GM21576 (cell line): ENCODE data around the gene EDN1.

Experiments used
- ATAC-seq: cut with Tn5 transposase; IDR thresholded peaks from one replicate; pipeline ENCODE4 v1.9.1; 2021; ENCODE audit warnings: mild to moderate bottlenecking, moderate library complexity; ENCODE audit not compliant: unreplicated experiment

EDN1 gene

DNA sequence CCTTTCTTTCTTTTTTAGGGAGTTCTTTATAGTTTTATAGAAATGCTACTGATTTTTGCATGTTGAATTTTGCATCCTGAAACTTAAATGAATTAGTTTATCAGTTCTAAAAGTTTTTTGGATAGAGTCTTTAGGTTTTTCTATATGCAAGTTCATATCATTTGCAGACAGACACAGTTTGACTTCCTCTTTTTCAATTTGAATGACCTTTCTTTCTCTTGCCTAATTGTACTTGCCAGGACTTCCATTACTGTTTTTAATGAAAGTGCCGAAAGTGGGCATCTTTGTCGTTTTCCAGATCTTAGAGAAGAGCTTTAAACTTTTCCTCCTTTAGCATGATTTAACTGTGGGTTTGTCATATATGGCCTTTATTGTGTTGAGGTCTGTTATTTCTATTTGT lies 21.1 kb upstream of the EDN1 start:
- no peak for ATAC-seq

DNA sequence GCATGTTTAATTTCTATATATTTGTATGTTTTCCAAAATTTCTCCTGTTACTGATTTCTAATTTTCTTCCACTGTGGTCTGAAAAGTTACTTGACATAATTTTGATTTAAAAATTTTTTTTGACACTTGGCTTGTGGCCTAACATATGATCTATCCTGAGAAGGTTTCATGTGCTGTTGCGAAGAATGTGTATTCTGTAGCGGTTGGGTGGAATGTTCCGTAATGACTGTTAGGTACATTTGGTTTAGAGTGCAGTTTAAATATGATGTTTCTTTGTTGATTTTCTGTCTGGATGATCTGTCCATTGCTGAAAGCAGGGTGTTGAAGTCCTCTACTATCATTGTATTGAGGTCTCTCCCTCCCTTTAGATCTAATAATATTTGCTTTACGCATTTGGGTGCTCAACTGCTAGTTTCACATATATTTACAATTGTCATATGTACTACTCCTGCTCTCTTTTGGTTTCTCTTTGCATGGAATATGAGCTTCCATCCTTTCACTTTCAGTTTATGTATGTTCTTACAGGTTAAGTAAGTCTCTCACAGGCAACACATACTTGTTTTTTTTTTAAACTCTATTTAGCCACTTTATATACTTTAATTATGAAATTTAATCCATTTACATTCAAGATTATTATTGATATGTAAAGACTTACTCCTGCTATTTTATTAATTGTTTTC lies 19.5 kb upstream of the EDN1 start:
- no peak for ATAC-seq

DNA sequence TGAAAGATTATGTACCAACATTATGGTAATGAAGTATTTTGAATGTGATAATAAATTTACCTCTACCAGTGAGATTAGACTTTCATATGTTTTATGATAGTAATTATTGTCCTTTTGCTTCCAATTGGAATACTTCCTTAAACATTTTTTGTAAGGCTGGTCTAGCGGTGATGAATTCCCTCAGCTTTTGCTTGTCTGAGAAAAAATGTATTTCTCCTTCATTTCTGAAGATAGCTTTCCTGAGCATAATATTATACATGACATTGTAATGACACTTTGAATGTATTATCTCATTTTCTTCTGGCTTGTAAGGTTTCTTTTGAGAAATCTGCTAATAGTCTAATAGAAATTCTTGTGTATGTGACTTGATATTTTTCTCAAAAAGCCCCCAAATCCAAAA lies 18.6 kb upstream of the EDN1 start:
- no peak for ATAC-seq

DNA sequence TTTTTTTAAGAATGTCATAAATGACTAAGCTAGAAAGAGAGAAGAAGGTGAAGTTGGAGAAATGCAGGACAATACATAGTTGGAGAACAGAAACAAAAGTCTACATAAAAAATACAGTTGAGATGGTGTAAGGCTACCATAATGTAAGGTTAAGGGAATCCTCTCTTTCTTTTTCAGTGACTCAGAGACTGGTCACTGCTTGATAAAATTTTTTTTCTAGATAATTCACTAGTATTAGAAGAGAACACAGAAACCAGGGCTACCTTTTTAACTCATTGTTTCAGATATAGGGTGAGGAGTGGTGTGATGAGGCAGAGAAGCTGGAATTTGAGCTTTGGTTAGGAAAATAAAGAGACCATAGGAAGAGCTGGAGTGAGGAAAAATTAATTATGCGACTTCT lies 18.2 kb upstream of the EDN1 start:
- no peak for ATAC-seq

DNA sequence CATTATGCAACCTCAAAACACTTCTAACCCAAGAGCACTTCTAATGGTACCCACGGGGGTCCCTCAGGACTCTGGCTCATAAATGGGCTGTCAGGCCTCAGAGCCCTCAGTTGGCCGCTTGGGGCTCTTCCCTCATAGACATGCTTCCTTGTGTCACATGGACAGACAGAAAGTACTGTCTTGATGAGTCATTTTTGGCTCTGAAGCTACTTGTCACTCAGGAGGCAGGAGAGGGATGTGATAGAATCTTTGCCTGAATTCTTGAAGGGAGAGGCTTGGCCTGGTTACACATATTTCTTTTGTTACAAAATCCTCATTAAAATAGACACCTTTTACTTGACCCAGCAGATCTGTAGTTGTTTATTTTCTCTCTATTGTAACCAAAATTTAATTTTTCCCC lies 15.1 kb upstream of the EDN1 start:
- no peak for ATAC-seq

DNA sequence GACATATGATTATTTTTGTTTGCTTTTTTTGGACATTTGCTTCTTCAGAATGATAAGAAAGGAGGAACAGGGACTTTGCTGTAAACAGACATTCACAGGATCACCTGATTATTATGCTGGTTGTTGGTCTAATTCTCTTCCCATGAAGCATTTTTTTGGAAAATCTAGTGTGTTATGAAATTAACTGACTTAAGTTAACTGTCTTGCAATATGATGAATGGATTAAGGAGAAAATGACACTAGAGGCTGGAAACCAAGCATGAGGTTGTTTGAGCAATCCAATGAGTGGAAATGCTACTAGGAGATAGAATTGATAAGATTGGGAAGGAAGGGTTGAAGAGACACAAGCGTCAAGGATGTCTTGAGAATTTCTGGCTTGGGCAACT lies 13.2 kb upstream of the EDN1 start:
- ATAC-seq: no peak

DNA sequence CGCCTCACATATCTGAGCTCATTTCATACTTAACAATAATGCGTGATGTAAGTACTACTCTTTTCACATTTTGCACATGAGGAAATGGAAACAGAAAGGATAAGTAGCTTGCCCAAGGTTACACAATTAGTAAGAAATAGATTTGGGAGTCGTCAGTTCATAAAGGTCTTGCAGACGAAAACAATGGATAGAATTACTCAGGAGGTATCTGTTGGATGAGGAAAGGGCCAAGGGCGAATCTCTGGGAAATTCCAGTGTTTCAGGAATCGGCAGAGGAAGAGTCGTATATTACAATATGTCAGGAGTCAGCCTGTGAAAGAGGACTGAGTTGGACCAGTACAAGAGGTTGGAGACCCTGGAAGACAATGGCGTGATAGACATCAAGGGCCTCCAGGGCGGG lies 12.8 kb upstream of the EDN1 start:
- ATAC-seq: no peak

DNA sequence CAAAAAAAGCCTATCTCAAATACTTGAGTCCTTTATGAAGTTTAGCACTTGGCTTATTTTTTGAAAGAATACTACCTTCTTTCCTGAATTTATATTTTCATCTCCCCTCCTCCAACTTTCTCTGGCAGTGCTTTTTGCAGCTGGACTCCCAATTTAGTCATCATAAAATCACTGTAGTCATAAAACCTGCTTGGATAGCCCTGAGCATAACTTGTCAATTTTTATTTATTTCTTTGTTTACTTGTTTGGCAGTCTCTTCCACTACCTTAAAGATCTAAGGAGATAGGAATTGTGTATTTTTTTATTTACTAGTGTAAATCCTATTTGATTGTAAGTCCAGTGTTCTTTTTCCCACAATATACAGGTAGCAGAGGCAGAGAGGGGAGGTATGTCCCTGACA lies 11.2 kb upstream of the EDN1 start:
- no peak for ATAC-seq

DNA sequence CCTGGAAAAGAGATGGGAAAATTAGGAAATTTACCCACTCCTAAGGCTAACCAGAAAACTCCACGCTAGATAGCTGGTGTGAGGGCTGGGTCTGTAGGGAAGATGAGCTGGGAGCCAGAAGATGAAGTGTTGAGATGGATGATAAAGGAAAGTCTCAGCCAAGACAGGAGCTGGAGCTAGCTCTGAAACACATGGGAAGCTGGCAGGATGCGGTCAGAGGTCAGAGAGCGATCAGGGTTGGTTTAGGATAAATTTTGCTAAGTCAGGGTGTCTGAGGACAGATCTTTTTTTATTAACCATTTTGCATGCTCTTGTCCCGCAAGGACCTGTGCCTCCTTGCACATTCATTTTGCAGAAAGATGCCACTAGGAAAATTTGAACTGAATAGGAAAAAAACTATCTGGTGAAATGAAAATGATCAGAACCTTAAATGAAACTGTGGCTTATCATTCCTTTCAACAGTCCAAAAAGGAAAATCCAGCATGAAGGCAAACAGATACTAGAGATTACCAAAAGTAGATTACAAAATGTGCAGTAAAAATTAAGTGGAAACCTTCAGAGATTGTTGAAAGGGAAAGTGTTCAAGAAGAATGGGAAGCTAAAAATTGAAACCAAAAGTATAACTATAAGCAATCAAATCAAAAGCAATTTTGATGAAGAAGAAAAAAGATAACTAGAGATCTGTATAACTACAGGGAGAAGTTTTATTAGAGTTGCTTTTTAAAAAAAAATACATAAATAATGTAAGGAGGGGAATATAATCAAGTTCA lies 10.7 kb upstream of the EDN1 start:
- no peak for ATAC-seq

GRCh38 chr6:12280458-12280857 lies 9.7 kb upstream of the EDN1 start:
- ATAC-seq: no peak

- ATAC-seq: no peak
Measured at GRCh38 chr6:12280902-12281301, 9.3 kb upstream of the EDN1 start.

GRCh38 chr6:12283904-12284303 lies 6.3 kb upstream of the EDN1 start:
- ATAC-seq: no peak

DNA sequence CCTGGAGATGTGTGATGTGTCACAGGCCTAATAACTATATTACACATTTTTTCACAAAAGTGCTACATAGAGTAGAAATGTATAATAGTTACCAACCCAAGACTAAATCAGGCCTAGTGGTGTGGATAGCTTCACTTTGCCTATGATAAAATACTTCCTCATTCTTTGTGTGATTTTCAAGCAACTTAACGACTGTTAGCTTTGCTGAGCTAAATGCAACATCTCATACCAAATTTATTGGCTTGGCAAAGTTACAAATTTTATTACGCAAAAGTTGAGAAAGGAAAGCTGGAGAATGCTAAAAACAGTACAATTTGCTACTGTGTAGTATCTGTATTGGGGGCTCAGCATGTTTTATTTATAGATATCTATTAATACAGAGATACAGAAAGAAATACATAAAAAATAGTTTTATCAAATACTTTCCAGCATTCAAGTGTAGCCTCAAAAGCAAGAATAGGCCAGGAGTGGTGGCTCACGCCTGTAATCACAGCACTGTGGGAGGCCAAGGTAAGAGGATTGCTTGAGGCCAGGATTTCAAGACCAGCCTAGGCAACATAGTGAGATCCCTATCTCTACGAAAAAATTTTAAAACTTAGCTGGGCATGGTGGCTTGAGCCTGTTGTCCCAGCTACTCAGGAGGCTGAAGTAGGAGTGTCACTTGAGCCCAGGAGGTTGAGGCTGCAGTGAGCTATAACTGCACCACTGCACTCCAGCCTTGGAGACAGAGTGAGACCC lies 3.6 kb upstream of the EDN1 start:
- no peak for ATAC-seq

- ATAC-seq: no peak
Measured at GRCh38 chr6:12288211-12288618, 1.9 kb upstream of the EDN1 start.

- no peak for ATAC-seq
Measured at GRCh38 chr6:12288914-12289313, 1.2 kb upstream of the EDN1 start.

GRCh38 chr6:12289365-12289919 lies 719 bp upstream of the EDN1 start:
- peak; percentile 36 for ATAC-seq

DNA sequence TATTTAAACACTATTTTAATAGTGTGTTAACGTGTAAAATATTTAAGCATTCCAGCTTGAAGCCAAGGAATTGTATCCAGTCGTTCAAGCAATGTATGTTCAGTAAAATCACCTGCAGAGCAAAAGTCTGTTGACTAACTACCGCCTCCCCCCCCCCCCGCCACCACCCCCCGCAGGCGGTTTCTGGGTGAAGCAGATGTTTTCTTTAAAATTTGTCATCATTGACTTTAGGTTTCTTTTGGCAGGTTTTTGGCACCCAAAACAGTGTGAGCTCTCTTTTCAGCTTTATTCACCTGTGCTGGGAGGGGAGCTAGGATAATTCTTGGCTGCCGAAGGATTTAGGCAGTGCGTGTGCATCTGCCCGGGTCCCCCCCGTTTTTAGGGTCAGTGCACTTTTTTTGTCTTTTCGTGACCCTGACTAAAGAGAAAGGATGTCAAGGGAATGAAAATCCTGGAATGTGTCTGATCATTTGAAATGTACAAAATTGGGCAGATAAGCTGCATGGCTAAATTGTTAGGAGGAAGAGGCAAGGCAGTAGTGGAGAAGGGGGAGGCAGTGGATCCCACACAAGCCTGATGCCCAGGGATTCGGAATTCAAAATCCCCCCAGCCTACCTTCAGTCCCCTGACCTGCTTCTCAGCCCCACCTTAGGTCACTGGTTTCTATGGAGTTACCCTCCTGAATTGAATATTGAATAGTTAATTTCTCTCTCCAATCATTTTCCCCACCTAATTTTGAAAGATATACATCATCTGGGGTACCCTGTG lies 1.1 kb downstream of the EDN1 start:
- ATAC-seq: no peak

DNA sequence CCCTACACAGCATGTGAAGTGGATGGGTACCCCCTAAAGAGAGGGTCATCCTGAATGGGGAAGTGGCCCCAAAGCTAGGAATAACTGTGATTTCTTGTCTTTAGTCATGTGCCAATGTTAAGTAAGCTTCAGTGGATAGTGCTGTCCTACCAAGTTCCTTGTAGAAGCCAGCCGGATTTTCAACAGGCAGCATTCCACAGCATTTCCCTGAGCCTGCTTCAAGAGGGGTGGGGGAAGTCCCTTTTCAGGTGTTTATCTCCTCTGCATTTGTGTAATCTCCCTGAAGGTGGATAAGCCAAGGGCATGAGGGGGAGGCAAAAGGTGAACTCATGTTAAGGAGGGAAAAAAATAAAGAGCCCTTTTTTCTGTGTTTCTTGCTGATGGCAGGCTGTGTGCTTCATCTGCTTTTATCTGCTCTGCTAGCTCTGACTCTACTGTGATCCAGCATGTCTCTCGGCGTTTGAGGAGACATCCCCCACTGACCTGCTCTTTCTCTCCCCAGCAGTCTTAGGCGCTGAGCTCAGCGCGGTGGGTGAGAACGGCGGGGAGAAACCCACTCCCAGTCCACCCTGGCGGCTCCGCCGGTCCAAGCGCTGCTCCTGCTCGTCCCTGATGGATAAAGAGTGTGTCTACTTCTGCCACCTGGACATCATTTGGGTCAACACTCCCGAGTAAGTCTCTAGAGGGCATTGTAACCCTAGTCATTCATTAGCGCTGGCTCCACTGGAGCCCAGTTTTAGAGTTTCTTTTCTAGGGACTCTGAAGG lies 1.9 kb downstream of the EDN1 start:
- no peak for ATAC-seq

DNA sequence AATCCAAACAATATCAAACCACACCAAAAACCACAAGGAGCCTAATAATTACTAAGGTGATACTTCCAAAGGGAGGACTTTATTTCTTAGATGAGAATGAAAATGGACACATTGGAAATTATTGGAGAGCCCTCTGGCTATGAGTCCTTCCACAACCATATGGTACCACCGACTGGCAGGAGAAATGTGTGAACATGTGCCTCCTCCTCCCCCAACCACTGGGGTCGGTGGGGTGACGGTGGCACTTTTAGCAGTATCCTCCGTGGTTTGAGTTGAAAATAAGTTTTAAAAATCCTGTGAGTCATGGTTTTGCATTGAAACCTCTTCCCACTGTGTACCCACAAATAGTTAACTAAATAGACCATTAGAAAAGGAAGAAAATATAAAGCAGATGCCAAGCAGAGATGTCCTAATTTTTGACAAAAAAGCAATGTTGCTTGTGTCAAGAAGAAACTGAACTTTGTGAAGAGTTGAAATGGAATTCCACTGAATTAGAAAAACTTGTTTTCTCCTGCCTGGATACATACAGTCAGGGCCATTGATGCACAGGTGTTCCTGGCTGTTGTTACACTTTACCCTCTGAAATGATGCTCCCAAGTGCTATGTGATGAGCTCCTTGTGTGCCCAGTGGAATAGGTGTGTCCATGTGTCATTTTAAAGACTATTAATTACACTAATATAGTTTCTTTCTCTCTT lies 3.2 kb downstream of the EDN1 start:
- ATAC-seq: no peak
